CD4-positive, alpha-beta T cell treated with Interleukin-10 for 1 hour (primary cell): ENCODE data around the gene PMPCA.
"Not testable (repeated sequence)": the region's sequence is repeated elsewhere in the genome, so short reads cannot be mapped to it uniquely, and the experiment has no call there.

Experiments used
- DNase-seq: peaks from one replicate; pipeline ENCODE4 v3.0.0-alpha.2; 2020

PMPCA gene

GRCh38 chr9:136416427-136416826 is 6.0 kb downstream of the PMPCA start:
- no peak for DNase-seq

DNA sequence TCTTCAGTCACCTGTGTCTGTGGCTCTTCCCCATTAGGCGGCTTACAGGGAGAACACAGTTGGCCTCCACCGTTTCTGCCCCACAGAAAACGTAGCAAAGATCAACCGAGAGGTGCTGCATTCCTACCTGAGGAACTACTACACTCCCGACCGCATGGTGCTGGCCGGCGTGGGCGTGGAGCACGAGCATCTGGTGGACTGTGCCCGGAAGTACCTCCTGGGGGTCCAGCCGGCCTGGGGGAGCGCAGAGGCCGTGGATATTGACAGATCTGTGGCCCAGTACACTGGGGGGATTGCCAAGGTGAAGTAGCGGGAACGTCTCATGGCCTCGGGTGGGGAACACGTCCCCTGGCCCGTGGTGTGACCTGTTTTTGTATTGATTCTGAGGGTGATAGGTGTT is 6.5 kb downstream of the PMPCA start:
- no peak for DNase-seq

DNA sequence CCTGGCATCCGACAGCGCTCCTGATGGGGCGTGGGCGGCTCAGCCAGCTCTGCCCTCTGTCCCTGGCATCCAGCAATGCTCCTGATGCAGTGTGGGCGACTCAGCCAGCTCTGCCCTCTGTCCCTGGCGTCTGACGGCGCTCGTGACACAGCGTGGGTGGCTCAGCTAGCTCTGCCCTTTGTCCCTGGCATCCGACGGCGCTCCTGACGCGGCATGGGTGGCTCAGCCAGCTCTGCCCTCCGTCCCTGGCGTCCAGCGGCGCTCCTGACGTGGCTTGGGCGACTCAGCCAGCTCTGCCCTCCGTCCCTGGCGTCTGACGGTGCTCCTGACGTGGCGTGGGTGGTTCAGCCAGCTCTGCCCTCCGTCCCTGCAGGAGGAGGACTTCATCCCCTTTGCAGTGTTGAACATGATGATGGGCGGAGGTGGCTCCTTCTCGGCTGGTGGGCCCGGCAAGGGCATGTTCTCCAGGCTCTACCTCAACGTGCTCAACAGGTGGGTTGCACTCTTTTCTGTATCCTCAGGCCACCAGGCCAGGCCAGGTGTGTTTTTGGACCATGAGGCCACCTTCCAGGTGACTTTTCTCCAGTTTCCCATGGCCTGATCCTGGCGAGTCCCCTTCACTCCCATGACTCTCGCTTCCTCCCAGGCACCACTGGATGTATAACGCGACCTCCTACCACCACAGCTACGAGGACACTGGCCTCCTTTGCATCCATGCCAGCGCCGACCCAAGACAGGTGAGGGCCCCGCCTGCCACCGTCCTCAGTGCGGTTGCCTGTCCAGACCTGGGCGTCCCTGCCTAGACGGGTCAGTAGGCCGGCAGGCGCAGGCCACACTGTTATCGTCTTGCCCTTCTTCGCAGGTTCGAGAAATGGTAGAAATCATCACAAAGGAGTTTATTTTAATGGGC is 8.0 kb downstream of the PMPCA start:
- no peak for DNase-seq

GRCh38 chr9:136419092-136419420 is 8.6 kb downstream of the PMPCA start:
- DNase-seq: no peak

DNA sequence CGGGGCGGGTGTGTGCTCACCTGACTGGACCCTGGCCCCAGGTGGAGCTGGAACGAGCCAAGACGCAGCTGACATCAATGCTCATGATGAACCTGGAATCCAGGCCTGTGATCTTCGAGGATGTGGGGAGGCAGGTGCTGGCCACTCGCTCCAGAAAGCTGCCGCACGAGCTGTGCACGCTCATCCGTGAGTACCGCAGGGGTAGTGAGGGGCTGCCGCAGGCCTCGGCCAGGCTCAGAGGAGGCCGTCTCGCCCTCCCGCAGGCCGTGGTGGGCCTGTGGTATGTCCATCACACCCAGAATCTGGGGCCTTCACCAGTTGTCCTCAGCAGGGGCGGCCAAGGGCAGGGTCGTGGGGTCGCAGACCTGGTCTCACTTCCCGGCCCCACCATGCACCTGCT is 11.3 kb downstream of the PMPCA start:
- no peak for DNase-seq

DNA sequence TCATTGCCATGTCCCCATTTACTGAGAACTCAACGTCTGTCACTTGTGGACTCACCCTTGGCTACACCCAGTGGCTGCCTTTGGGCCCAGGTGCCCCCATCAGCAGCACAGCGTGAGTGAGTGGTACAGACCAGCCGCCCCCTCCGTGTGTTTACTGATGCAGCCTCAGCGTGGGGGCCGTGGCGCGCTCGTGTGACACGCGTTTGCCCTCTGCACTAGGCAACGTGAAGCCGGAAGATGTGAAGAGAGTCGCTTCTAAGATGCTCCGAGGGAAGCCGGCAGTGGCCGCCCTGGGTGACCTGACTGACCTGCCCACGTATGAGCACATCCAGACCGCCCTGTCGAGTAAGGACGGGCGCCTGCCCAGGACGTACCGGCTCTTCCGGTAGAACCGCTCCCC is 12.4 kb downstream of the PMPCA start:
- DNase-seq: no peak

- DNase-seq: no peak
Observed at GRCh38 chr9:136423432-136424146, 13.1 kb downstream of the PMPCA start.

- DNase-seq: no peak
Observed at GRCh38 chr9:136424750-136425362, 14.4 kb downstream of the PMPCA start.

- not testable (repeated sequence) for DNase-seq
Observed at GRCh38 chr9:136425367-136425766, 14.9 kb downstream of the PMPCA start.

- no peak for DNase-seq
Observed at GRCh38 chr9:136426787-136427186, 16.3 kb downstream of the PMPCA start.

- DNase-seq: no peak
Observed at GRCh38 chr9:136429075-136429628, 18.7 kb downstream of the PMPCA start.

DNA sequence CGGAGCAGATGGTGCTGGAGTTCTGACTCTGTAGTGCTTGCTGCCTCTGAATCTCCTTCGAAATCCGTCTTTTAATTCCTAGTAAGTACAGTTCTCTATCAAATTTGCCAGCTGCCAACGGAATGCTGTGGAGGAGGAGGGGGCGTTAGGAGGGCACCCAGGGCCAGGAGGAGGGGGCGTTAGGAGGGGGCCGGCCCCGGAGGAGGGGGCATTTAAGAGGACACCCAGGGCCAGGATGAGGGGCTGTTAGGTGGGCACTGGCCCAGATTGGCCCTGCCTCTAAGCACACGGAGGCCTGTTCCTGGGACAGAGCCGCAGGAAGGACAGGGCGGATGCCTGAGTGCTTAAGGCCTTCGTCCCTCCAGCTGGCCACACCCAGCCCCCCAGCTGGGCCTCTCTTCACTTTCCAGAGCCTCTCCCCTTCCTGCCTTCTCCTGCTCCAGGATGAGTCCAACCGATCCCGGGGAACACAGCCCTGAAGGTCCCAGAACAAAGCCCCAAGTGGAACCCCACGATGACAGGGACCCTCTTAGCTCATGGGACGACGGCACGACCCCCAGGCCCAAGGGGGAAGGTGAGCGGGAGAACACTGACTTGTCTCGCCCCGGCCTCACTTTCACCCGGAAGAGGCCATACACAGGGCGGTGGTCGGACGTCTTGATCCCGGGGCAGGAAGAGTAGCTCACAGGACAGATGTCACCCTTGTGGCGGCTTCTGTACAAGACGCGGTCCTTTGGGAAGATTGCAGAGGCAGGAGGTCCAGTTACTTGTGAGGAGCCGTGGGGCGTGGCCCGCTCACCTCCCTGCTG is 19.4 kb downstream of the PMPCA start:
- no peak for DNase-seq

DNA sequence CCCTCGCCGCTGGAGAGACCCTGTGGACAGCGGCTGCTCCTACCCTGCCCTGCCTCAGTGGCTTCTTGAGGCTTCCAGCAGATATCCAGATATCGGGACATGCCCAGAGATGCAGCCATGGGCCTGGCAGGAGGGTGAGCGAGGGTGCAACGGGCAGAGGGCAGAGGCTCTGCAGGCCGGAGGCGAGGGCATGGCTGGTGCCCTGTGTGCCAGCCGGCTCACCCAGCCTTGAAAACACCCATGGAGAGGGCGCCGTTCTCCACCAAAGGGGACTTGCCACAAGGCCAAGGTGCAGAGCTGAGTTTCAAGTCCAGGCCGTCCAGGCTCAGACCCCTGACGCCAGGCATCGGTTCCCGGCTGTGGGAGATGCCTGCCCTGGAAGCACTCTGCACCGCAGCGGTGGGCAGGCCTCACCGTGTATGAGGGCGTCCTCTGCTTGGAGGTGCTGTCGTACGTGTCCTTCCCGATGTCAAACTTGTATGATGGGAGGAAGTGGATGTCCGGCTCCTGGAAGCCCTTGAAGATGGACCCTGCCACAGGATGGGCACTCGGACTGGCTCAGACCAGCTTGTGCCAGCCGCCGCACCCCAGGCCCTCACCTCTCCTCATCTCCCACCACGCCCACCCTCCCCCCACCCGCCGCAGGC is 20.3 kb downstream of the PMPCA start:
- DNase-seq: no peak

GRCh38 chr9:136431782-136432350 is 21.4 kb downstream of the PMPCA start:
- no peak for DNase-seq

DNA sequence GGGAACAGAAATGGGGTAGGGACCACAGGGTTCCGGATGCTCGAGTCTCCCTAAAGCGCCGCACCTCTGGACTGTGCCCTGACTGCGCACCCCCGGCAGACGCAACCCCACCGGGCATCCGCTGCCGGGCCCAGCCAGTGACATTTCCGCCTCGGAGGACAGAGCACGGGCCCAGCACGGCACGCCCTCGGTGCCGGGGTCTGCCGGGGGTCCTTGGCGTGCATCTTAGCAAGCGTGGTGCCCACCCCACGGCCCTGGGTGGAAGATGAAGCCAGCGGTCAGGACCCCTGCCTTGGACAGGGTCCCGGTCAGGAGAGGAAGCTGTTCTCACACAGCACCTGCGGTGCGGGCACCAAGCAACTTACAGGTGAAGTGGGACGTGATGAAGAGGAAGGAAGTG is 22.1 kb downstream of the PMPCA start:
- DNase-seq: no peak

DNA sequence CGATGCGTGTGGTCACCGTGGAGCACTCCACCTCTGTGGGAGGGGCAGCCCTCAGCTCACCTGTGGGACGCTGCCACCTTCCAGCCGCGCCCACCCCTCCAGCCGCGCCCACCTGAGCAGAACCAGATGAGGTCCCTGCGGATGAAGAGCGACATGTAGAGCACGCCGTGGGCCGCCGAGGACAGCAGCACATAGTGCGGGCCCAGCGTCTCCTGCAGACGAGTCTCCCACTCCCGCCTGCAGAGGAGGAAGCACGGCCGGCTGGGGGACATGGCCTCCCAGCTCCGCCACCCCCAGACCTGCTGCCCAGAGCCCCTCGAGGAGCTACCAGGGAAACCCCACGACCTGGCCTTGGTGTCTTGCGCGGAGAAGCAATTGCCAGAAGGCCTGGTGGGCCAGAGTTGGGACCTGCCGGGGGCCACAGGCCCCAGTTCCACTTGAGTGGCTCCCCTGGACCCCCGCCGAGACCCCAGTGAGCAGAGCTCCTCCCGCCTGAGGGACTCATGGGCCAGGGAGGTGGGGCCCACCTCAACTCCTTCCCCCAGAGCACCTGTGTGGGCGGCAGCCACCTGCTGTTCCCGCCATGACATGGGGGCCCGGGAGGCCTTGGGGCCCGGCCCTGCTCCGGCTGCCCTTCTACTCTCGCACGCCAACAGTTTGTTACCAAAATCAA is 22.7 kb downstream of the PMPCA start:
- no peak for DNase-seq

- DNase-seq: no peak
Observed at GRCh38 chr9:136433849-136434579, 23.6 kb downstream of the PMPCA start.

GRCh38 chr9:136434580-136435169 is 24.2 kb downstream of the PMPCA start:
- no peak for DNase-seq

GRCh38 chr9:136436055-136436634 is 25.7 kb downstream of the PMPCA start:
- no peak for DNase-seq

DNA sequence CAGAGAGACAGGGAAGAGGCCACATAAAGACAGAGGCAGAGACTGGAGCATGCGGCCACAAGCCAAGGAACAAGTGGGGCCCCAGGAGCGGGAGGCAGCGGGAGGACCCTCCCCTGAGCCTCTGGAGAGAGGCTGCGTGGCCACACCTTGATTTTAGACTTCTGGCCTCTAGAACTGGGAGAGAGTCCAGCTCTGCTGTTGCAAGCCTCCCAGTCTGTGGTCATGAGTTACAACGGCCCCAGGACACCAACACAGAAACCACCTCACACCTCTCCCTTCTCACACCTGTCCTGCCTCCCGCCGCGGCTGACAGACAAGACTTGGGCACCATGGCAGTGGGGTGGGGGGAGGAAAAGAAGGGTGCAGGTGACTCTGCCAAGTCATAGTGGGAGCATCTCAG is 27.0 kb downstream of the PMPCA start:
- DNase-seq: no peak
